GM21360 (cell line): ENCODE measurements around the gene MARVELD1.

Source experiments
- ATAC-seq: cut with Tn5 transposase; IDR thresholded peaks from one replicate; pipeline ENCODE4 v1.9.1; 2021; ENCODE audit warnings: mild to moderate bottlenecking, moderate library complexity; ENCODE audit not compliant: unreplicated experiment

MARVELD1 gene

DNA sequence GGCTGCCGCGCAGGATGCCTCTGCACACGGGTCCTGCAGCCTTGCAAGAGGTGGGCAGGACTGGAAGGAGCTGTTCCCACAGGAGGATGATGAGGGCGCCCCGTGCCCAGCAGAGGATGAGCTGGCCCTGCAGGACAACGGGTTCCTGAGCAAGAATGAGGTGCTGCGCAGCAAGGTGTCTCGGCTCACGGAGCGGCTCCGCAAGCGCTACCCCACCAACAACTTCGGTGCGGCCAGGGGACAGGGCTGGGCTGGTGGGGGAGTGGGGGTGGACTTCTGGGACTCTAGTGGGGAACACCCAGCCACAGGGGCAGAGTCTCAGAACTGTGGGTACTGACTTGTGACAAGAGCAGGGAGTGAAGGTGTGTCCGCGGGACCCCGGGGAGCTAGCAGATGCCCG lies 39.4 kb downstream of the MARVELD1 start:
- ATAC-seq: no peak

DNA sequence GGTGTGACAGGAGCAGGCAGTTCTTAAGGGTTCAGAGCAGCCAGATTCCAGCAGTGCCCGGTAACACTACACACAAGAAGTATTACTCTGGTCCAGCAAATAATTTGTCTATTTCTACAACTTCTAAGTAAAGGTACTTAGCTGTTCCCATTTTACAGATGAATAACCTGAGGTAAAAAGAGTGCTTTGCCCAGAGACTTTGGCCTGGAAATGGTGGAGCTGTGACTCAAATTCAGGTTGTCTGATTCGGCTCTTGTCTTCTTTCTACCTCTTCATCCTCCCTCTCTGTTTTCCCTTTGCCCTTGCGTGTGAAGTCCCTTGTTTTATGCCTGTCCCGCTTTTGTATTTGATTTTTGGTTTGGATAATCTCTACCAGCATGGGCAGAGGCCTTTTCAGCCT lies 41.2 kb downstream of the MARVELD1 start:
- no peak for ATAC-seq

DNA sequence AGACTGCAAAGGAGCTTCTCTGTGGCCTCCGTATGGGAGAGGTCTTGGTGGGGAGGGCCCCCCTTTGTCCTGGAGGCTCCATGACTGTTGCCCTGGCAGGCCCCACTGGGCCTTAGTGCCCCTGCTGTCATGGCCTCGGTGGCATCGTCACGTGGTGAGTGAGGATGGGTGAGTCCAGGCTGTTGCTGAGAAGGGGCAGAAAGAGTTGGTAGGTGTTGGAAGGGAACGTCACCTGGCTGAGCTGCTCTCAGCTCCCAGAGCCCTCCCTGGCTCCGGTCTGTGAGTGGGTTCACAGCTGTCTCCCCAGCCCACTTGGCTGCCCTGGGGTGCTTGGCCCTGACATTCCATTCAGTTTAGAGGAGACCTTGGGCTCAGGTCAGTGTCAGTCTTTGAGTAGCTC lies 42.2 kb downstream of the MARVELD1 start:
- ATAC-seq: no peak

DNA sequence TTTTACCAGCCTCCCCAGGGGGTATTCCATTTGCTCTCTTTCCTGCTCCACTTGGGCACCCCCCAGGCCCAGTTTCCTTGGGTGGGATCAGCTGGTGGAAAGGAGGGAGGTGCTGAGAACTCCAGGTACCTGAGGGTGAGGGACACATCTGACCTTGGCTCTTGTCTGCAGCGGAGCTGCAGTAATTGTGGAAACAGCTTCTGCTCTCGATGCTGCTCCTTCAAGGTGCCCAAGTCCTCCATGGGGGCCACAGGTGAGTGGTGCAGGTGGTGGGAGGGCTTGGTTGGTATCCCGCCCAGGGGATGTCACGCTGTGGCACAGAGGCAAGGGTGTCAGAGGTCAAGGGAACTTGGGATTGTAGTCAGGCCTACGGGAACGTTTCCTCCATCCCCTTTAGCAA lies 43.9 kb downstream of the MARVELD1 start:
- ATAC-seq: no peak

DNA sequence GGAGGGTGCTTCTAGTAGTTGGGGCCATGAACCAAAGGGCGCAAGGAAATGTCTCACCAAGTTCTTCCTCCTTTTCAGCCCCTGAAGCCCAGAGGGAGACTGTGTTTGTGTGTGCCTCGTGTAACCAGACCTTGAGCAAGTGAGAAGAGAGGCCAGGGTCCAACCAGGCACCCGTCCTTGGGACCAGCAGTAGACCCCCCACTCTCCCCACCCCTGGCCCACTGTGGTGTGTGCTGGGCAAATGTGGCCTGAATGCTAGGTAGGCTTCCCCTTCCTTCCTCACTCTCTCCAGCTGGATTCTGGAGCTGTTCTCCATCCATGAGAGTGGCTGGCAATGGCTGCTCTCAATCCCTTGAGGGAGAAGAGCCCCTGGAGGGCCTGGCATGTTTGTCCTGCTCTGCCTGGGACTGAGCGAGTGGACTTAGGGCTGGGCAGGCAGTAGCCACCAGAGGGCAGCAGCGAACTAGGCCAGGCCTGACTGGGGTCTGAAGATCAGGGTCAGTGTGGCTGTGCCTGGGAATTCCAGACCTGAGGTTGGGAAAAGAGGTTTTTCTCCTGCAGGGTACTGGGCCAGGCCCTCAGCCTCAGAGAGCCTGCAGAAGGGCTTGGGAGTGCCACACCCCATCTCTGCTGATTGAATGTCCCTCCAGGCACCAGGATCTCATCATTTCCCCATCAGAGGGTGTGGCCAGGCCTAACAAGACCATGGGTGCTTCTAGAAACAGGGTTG lies 45.8 kb downstream of the MARVELD1 start:
- ATAC-seq: no peak

DNA sequence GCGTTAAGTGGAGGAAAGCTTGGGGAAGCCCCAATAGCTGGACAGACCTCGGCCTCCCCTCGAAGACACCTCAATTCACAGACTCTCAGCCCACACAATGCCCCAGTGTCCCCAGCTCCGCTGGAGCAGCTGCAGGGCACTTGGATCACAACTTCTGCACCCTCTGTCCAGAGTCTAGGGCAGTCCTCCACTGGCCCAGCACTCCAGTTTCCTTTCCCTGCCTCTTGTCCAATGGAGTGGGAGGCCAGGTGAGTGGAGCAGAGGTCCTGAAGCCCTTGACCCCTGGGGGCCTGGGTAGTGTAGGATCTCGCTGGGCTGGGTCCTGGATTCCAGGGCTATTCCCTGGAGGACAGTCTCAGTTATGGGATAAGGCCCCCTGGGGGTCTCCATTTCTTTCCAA lies 46.4 kb downstream of the MARVELD1 start:
- no peak for ATAC-seq

DNA sequence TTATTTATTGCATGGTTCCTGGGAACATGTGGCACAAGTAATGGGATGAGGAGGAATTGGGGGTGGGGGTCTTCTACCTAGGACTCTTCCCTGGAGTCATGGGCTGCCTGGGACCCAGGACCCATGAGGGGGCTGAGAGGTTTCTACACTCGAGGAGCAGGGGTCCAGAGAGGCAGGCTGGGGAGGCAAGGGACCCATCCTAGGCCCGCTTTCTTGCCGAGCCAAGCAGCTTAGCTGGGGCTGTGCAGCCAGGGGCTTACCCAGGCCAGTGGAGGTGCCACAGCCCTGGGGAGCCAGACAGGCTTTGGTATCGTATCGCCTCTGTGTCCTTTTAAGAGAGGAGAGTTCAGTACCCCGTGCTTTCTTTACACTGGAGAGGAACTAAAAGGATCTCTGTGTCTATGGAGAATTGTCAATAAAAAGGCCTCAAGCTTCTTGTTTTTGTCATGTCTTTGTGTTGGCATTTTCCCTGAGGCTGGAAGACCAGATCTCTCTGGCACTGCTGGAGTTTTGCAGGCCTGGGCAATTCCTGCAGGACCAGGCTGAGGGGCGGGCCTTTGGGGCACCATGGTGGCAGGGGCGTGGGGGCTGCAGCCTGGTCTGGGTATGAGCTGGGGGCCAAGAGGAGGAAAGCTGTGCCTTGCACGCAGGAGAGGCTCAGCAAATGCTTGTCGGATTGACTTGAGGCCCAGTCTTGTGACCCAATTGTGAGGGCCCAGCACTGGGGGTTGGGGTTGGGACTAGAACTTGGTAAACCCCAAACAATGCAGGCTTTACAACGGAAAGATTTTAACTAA lies 47.1 kb downstream of the MARVELD1 start:
- ATAC-seq: no peak

DNA sequence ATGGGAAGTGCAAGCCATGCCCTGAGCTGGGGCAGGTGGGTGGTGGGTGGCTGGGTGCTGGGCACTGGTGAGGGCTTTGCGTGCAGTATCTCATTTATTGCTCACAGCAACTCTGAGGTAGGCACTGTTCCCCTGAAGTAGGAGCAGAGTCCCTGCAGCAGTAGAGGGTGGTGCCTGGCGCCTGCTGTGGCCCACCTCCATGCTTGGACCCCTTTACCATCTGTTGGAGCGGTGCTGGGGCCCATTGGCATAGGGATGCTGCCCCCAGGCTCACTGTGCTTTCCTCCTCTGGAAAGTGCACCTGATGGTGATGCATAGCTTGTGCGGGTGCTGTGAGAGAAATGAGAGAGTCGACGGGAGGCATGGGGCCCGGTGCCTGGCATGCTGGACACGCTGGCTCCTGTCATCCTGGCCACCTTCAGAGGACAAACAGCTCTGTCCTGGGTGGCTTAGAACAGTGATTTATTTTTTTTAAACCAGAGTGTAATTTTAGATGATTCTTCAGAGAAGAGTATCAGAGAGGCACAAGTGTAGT lies 47.9 kb downstream of the MARVELD1 start:
- no peak for ATAC-seq

DNA sequence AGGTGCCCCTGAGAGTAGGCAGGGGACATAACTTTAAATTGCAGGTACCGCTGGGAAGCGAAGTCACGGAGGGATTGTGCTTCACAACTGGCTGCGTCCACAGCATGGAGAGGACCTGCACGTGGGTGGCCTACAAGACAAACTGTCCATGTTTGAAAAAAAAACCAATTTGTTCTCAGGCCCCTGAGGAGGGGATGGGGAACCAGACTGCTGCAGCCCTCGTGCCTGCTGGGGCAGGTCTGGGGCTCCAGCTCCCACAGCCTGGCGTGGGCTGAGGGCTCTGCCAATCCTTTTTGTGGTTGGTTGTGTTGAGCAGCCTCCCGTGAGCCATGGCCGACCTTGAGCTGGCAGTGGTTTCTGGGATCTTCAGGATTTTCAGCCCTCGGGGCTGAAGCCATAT lies 48.5 kb downstream of the MARVELD1 start:
- ATAC-seq: no peak

DNA sequence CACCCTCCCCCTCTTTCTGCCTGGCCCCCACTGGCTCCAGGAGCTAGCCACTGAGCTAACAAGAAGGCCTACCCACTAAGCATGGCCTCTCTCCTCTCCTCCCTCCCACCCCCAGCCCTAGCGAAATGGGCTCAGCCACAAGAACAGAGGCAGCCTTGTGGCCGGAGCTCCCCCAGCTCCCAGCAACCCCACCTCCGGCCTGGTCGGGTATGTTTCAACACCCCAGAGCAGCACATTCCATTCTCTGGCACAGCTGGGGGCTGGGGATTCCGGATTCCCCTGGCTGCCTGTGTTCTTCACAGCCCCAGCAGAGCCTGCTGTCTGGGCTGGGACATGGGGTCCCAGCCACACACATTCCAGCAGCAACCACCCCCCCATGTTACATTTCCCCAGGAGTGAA lies 49.3 kb downstream of the MARVELD1 start:
- no peak for ATAC-seq

DNA sequence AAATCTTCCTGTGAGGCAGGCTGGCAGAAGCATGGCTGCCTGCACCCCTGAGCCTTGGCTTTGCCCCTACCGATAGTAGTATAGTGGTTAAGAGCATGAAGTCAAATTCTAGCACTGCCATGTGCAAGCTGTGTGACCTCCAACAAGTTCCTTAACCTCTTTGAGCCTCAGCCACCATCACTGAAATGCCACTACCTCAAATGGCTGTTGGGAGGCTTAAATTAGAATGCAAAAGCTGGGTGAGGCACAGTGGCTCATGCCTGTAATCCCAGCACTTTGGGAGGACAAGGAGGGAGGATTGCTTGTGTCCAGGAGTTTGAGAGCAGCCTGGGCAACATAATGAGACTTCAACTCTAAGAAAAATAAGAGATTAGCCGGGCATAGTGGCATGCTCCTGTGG lies 49.9 kb downstream of the MARVELD1 start:
- ATAC-seq: no peak

DNA sequence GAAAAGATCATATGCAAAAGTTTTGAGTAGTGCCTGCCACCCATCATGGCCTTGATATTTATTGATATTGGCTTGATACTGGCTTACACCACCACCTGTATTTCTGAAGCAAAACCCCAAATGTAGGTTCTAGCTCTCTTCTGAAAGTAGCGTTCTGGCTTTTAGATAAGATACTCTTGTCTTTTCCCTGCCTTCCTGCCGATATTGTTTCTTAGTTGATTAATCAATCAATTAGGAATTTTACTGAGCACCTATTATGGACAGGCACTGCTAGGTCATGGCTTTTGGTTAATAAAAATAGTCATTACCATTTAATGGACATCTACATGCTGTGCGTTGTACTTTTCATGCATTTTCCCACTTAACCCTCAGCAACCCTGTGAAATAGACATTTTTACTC lies 50.4 kb downstream of the MARVELD1 start:
- no peak for ATAC-seq

DNA sequence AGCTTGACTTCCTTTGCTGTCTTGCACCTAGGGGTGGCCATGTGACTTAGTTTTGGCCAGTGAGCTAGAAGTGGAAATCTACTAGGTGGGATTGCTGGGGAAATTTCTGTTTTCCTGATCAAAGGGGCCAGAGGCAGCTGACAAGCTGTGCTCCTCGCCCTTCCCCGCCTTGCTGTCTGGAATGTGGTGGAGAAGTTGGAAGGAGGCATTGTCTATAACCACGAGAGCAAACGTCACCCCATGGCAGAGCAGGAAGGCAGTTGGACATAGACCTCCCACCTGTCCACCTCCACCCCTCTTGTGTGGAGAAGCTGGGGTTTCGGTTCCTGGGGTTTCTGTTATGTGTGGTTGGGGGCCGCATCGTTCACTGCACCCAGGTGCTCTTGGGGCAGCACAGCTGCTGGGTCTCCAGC lies 51.0 kb downstream of the MARVELD1 start:
- ATAC-seq: no peak

DNA sequence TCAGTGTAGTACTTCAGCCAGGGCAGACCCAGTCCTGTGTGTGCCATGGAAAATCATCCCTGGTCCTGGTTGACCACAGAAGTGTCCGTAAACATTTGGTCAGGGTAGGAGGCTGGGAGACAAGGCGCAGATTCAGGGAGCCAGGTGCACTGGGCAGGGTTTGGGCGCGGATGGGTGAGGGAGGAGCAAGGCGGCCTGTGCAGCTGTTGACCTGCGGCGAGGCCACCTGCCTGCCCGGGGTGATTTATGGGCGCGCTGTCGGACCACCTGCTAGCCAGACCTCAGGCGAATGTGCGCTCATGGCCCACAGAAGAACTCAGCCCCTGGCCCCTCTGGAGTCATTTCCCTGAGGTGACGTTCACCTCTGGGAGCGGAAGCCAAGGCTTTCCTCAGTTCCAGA lies 51.7 kb downstream of the MARVELD1 start:
- ATAC-seq: no peak

DNA sequence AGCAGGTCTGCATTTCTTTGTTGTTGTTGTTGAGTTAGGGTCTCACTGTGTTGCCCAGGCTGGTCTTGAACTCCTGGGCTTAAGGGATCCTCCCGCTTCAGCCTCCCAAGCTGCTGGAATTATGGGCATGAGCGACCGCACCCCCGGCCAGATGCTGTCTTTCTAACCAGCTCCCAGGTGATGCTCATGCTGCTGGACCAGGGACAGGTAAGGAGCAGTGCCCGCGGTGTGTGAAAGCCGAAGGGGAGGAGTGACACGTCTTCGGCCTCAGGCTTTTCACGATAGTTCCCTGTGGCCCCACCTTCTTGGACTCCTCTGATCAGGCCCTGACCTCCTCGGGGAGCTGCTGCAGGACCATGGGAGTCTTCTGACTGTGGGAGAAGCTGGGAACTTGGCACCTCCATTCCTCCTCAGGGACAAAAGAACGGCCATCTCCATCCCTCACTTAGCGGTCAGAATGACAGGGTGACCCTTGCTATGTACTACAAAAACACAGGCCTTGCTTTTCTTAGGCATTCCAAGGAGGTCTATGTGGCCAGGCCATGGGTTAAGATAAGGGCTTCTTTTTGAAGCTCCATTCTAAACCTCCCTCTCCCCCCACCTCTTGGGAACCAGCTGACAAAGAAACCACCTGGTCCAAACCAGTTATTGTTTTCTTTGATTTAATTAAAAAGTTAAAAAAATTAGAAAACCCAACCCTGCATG lies 52.7 kb downstream of the MARVELD1 start:
- ATAC-seq: no peak

DNA sequence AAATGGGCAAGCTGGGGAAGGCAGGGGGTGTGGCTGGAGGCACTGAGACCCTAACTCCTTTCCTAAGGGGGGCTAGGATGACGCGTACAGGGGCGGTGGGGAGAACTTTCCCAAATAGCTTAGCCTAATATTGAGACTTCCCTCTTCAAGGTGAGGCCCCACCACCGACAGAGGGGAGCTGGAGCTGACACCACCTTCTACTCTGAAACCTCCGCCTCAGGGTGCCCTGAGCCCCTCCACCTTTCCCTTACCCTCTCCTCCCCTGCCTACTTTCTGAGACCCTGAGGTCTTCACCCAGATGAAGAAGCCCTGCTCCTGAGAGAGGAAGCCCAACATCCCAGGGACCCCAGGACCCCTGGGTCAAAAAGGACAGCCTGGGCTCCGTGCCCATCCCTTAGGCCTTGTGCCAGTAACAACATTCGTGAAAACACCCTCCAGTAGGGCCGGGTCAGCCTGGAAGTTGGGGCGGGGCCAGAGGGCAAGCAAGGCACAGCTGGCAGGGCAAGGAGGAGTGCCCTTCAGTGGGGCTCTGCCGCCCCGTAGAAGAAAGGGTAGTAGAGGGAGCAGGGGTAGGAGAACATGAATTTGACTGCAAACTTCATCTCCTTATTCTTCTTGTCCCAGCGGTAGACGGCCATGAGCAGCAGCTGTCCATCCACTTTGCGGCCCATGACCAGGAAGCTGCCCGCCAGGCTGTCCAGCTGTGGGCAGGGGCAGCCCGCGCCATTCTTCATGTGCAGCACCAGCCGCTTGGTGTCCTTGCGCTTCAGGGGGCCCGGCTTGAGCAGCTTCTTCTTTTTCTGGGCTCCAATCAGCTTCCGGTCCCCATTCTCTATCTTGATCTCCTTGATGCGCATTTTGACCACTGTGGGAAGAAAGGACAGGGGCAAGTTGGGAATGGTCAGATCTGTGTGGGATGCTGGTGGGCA lies 53.7 kb downstream of the MARVELD1 start:
- ATAC-seq: no peak
